ENCODE measurements around the gene LRRK1.

DNA sequence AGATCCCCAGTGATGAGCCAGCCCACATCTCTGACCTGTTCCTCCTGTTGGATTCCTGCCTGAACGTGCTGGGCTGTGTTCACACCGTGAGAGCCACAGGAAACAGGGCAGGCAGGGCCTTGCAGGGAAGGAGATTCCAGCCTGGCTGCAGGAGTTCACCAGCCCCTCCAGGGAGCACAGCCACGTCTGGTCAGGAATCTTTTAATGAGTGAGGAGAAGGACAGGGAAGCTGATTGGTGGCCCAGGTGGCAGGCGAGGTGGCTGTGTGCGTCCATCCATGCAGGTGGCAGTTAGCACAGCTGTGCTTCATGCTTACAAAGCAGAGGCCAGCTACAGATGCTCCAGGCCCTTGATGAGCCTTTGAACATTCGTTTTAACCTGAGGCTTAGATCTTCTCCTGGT lies 10.5 kb downstream of the LRRK1 start:
- TF ChIP-seq, protein P1, sequence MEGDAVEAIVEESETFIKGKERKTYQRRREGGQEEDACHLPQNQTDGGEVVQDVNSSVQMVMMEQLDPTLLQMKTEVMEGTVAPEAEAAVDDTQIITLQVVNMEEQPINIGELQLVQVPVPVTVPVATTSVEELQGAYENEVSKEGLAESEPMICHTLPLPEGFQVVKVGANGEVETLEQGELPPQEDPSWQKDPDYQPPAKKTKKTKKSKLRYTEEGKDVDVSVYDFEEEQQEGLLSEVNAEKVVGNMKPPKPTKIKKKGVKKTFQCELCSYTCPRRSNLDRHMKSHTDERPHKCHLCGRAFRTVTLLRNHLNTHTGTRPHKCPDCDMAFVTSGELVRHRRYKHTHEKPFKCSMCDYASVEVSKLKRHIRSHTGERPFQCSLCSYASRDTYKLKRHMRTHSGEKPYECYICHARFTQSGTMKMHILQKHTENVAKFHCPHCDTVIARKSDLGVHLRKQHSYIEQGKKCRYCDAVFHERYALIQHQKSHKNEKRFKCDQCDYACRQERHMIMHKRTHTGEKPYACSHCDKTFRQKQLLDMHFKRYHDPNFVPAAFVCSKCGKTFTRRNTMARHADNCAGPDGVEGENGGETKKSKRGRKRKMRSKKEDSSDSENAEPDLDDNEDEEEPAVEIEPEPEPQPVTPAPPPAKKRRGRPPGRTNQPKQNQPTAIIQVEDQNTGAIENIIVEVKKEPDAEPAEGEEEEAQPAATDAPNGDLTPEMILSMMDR (conservative IDR thresholded peaks at IDR 0.05; ENCODE audit: low read depth, low read length) = no peak
- TF ChIP-seq FOS (IDR thresholded peaks at IDR 0.05; ENCODE audit: low read depth, low read length) (no peak), USF2 (IDR thresholded peaks at IDR 0.05; ENCODE audit: low read depth, low read length) (no peak), POLR2A (IDR thresholded peaks at IDR 0.05; ENCODE audit: low read depth, low read length) (no peak), SMC3 (IDR thresholded peaks at IDR 0.05; ENCODE audit: low read depth, low read length) (no peak), RAD21 (IDR thresholded peaks at IDR 0.05; ENCODE audit: low read length) (no peak), RCOR1 (IDR thresholded peaks at IDR 0.05; ENCODE audit: insufficient replicate concordance, low read length) (no peak), MAFK (IDR thresholded peaks at IDR 0.05; ENCODE audit: low read depth, low read length) (no peak), BHLHE40 (IDR thresholded peaks at IDR 0.05; ENCODE audit: low read depth, low read length) (no peak), CEBPB (IDR thresholded peaks at IDR 0.05; ENCODE audit: low read depth, low read length) (no peak), NFE2L2 (IDR thresholded peaks at IDR 0.05; ENCODE audit: low read depth, low read length) (no peak), RFX5 (IDR thresholded peaks at IDR 0.05; ENCODE audit: low read depth, low read length) (no peak), MAZ (IDR thresholded peaks at IDR 0.05; ENCODE audit: borderline replicate concordance, low read depth, low read length) (no peak), MXI1 (IDR thresholded peaks at IDR 0.05; ENCODE audit: borderline replicate concordance, low read depth, low read length) (no peak)
